NCI-H526 (cell line): ENCODE measurements around the gene CABP4.

Source experiments
- DNase-seq, 2 experiments: peaks; one replicate each; lab custom pipeline; 2025; lab: John Stamatoyannopoulos, UW

The CABP4 gene

DNA sequence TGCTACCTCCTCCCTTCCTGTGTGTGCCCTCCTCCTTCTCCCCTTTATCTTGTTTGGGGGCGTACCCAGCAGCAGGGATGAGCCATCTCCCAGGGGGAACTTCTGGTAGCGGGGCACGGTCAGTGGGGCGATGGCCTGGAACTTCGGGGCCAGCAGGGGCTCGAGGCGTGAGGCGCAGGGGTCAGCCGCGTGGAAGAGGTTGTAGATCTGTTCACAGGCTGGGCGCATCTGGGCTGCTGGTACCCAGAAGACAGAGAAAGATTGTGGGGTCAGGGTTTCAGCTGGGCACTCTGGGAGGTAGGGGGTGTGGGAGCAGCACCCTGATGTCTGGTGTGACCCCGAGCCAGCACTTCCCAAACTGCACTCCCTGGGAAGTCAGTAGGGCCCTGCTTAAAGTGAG, 41.0 kb downstream of the CABP4 start:
- no peak for DNase-seq

- no peak for DNase-seq
Measured at GRCh38 chr11:67497656-67498291, 42.6 kb downstream of the CABP4 start.

DNA sequence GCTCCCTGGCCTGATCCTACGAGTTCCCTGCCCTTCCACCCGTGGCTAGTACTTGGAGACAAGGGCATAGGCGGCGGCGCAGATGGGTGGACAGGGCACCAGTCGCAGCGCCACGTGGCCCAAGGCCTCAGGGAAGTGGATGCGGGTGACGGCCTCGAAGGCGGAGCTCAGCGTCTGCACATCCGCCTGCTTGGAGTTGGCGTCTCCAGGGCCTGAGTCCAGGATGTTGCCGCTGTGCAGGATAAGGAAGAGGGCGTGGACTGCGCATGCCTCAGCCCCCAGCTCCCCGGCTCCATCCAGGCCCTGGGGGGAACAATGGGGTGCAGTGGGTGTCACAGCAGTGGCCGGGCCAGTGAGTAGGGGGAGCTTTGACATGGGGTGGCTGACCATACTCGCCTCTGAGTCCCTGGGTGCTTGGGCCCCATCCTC, 43.4 kb downstream of the CABP4 start:
- no peak for DNase-seq

DNA sequence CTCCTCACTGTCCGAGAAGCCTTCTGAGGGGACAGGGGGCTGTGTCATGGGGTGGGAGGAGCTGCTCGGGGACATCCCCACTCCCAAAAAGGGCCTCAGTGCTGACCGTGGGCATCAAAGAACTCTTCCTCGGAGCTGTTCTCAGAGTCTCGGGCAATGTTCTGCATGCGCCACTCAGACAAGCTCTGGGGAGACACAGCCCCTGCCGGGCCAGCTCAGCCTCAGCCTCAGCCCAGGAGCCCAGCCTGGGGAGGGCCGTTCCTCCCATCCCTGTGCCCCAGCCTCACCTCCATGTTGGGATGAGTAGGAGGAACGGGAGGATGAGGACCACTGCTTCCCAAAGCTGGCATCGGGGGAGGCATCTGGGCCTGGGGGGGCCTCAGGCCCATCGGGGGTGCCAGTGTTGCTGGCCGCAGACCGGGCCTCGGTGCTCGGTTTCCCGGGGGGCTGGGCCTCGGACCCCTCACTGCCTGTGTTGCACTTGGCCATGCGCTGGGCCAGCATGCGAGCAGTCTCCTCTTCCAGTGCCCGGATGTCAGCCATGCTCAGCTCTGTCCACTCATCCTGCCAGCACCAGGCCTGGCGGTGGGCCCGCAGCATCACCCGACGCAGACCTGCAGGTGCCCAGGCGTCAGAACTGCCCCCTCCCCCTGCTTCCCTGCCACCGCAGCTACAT, 44.8 kb downstream of the CABP4 start:
- no peak for DNase-seq

DNA sequence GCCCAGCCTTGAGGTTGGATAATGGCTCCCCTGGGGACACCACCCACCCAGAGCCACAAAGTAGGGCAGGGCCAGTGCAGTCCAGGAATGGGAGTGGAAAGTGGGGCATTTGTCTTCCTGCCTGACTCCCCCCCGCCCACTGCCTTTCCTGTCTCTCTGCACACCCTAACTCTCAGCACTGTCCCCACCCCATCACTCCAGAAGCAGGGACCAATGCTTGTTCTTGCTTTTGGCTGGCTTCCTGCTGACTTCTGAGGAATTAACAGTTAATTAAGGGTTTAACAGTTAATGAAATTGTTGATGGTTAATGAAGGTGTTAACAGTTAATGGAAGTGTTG, 45.3 kb downstream of the CABP4 start:
- DNase-seq = peak in 1 of 2 experiments; percentile 39

- DNase-seq = no peak
Measured at GRCh38 chr11:67500831-67501715, 45.9 kb downstream of the CABP4 start.

DNA sequence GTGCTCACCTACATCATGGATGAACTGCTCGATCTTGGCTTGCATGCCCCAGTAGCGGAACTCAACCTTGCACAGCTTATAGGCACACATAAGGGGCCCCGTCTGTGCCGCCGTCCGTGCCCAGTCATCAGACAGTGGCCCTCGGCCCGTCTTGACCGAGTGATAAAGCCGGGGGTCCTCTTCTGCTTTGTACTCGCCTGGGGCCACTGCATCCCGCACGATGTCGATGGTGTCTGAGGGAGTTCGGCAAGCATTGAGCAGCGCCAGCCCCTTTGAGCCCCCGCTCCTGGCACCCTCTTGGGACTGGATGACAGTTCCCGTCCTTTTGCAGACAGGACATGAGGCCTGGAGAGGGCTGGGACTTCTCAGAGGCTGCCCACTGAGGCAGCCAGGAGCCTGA, 46.7 kb downstream of the CABP4 start:
- DNase-seq = no peak

GRCh38 chr11:67502328-67502979, 47.3 kb downstream of the CABP4 start:
- DNase-seq = no peak

DNA sequence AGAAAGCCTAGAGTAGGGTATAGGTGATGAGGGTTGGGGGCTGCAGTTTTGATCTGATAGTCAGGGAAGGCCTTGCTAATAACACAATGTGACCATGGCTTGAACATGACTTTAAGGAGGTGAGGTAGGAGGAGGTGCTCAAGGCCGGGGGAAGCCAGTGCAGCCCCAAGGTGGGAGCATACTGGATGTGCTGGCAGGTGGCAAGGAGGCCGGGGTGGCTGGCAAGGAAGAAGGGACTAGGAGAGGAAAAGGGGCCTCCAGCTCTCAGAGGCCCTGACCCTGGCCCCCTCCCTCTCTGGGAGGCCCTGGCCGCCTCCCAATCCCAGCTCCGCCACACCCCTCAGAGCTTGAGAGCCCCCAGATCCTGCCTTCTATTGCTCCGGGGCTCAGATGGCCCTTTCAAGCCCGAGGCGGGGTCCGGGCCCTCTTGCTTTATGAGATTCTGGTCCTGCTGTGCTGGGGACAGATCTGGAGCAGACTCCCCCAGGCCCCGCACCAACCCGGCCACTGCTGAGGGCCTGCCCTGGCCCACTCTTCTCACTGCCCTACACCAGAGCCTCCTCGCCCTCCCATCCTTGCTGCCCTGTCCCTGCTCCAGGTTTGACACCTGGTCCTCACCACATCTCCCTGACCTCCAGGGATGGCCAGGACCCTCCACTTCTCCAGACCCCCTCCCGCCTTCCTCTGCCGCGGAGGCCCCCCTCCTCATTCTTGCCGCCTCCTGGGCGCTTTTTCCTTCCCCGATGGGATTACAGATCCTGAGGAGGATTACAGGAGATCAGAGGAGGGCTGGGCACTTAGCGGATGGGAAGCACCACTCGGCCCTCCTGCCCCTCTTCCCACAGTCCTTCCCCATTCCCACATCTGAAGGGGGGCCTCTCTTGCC, 48.2 kb downstream of the CABP4 start:
- DNase-seq = no peak

DNA sequence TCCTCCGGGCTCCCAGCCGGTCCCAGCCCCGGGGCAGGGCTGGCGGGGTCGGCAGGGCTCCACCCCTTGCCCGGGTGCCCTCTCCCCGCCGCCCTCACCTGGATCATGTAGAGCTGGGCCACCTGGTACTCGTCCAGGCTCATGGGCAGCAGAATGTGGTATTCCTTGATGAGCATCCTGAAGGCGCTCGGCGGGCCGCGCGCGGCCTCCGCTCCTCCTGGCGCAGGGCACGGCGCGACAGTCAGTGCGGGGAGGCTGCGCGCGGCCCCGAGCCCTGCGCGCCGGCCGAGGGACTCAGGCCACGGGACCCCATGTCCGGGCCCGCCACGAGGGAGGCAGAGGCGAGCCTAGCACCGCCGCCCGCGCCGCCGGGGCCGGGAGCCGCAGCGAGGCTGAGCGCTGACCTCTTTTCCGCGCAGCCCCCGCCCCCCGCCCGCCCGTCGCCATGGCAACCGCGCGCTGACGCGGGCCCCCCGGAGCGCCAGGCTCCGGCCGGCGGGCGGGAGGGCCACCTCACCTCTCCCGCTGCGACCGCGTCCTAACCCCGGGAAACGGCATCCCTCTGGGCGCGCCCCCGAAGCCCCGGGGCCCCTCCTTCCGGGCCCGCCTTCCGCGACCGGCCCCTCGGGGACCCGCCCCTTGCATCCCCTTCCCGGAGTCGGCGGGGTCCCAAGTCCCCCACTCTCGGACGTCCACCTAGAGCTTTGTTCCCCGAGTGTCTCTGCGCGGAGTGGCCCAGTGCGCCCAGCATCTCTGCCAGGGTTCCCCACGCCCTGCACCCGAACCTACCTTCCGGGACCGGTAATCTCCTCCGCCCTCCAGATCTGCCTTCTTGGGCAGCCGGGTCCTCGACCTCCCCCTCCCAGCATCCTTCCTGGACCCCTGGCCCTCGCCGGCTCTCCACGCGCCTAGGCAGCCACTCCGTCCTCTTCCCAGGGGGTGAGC, 49.1 kb downstream of the CABP4 start:
- peak in 1 of 2 experiments; percentile 59 for DNase-seq

- DNase-seq = peak in 1 of 2 experiments; percentile 77
Measured at GRCh38 chr11:67504950-67505581, 49.9 kb downstream of the CABP4 start, which contains the start of gene PITPNM1. PITPNM1 (minus strand) TSS chr11:67505363; CDS start chr11:67504180, 1,183 bp downstream.

DNA sequence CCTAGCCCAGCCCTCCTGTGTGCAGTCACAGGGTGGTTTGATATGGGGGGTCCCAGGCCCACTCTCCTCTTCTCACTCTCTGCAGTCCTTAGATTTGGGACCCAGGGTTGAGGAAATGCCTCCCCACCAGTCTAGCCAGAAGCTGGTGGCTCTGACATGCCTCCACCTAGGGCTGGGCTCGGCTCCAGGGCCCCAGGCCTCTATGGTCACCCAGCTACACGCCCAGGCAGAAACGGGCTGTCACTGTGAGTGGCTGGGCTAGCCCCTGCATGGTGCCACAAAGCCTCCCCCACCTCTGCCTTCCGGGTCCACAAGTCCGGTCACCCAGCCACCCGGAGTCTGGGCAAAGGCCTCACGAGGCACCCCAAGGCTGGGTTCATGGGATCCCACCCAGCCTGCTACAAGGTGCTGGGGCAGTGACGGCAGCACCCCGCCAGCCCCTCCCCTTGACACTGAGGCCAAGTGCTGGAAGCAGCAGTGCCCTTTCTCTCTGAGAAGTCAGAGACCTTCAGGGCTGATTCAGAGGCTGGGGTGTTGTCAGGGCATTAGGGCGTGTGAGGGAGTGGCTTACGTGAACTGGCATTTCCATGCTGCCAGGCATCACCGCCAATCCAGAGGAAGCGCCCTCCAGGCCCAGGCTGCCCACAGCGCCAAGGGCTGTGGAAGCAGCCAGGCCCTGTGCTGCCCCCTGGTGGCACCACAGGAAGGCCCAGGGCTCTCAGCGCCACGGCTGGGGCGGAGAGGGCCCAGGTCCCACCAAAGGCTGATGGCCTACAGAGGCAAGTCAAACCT, 50.6 kb downstream of the CABP4 start:
- DNase-seq = peak; percentile 88 to 97

DNA sequence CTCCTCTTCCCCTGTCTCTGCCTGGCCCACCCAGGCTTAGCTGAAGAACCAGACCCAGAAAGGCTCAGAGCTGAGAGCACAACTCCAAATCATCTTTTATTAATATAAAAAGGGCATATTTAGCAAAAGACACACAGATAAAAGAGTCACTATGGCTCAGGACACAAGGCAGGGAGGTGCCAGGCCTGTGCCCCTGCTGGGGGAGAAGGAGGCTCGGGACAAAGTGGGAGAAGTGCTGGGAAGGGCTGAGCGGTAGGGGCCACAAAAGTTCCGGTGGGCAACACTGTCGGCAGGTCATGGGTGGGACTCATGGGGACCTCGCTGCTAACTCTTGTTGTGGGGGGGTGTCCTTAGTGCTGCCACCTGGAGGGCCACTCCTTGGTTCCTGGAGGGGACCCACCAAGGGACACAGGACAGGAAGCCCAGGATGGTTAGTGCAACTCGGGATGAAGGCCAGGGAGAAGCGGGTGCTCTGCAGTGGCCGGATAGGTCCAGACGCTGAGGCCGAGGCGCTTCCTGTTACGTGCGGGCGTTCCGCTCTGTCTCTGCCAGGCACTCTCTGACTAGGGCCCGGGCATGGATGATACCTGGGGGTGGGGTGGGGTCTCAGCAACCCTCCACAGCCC, 51.4 kb downstream of the CABP4 start:
- DNase-seq = no peak

DNA sequence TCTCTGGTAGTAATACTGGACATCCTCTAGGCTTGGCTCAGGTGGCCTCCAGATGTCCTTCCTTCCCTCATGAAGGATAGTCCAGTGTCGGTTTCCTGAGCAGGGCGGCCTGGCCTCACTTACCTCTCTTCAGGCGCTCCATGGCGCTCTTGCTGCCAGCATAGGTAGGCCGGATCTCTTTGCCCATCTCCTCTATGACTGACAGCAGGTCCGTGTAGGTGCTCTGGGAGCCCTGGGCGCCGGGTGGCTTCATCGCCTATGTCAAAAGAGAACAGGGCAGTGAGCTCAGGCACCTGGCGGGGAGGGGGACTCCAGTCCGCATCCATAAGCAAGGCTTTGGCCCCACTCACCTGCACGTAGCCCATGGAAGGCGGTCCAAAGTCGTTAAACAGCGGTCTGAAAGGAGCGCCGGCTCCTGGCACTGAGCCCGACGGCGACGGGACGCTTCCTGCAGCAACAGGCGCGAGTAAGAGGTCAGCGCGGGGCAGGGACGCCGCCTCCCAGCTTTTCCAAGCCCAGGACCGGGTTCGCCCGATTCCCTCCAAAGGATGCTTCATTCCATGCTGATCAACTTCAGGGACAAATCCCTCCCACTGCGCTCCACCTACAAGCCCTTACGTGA, 52.2 kb downstream of the CABP4 start:
- peak in 1 of 2 experiments; percentile 64 for DNase-seq

DNA sequence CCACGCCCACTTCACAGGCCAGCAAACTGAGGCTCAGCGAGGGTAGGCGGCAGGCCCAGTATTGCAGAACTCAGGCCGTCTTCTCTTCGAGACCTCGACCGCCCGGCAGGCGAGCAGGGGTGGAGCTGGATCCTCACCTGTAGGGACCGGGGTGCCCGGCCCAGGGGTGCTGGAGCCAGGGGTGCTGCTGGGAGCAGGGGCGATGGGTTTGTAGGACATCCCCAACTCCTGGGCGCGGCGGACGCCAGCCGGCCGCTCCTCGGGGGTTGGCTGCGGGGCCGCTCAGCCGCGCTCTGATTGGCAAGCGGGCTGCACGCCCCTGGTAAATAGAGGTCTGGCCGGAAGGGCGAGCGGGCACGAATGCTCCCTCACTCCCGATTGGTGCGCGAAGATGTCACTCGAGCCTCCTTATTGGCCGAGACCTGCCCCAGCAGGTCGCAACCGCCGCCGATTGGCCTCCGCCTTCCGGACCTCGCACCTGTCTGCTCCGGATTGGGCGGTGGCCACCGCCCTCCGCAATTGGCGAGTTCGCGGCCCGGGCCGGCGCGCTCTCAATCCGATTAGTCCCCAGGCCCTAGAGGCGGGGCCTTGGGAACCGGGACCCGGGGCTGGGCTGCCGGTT, 52.8 kb downstream of the CABP4 start, which contains the start of gene CDK2AP2:
Gene CDK2AP2 (minus strand): TSS at position 299 of the 622 bp plus-strand sequence. CDS start 80 bp downstream, at position 219.
- DNase-seq = peak; percentile 99 to 100

DNA sequence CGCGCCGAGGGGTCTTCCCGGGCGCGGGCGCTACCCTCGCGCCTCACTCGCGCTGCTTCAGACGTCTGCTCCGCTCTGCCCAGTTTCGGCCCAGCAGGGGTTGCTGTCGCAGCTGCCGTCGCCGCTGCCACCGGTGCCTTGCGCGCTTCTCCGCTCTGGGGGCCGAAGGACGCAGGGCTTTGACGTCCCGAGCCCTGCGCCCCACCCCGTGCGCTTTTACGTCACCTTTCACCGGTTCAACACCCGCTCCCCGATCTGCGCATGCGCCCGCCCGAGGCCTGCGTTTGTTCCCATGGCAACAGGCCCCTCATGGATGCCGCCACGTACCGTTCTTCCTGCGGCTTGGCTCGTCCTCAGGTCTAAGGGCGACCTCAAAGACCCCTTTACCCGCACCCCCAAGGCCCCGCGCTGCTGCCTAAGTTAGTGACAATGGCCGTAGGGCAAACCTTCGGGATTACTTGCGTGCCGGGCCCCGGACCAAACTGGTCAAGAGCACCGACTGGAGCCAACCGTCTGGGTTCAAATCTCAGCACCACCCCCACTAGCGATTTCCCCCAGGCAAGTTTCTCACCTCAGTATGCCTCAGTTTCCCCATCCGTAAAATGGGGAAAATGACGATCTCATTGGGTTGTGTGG, 53.5 kb downstream of the CABP4 start:
- peak; percentile 92 to 99 for DNase-seq

GRCh38 chr11:67510023-67510345, 54.8 kb downstream of the CABP4 start:
- no peak for DNase-seq
